GM23248 (cell line): ENCODE data around the gene ZNF148. TPM values are rescaled to one million over a fixed set of nuclear protein-coding genes. Genes with fewer than 3 reads are reported as not detected.
"Not testable (repeated sequence)": the region's sequence is repeated elsewhere in the genome, so short reads cannot be mapped to it uniquely, and the experiment has no call there.

Source experiments
- DNase-seq: peaks from one replicate; pipeline ENCODE4 v3.0.0-alpha.2; 2015
- H2AFZ ChIP-seq: fragments of 200-600 bp; sonication (generic); 2 replicates; pipeline ENCODE4 v1.6.1; 2016; ENCODE audit warnings: antibody characterized with exemption
- H3F3A ChIP-seq: fragments of 200-600 bp; sonication (generic); 2 replicates; pipeline ENCODE4 v1.6.1; 2016; ENCODE audit warnings: mild to moderate bottlenecking, antibody characterized with exemption, mixed run types; ENCODE audit not compliant: insufficient read depth
- H3K27ac ChIP-seq: fragments of 200-600 bp; sonication (generic); 2 replicates; pipeline ENCODE4 v1.5.1; 2016; ENCODE audit warnings: mild to moderate bottlenecking
- H3K27me3 ChIP-seq: fragments of 200-600 bp; sonication (generic); replicated peaks from 2 replicates; pipeline ENCODE4 v1.6.1; 2016; ENCODE audit warnings: mild to moderate bottlenecking; ENCODE audit not compliant: insufficient read depth
- H3K36me3 ChIP-seq: fragments of 200-600 bp; sonication (generic); 2 replicates; pipeline ENCODE4 v1.6.1; 2016; ENCODE audit warnings: low read depth, mild to moderate bottlenecking
- H3K4me1 ChIP-seq: fragments of 200-600 bp; sonication (generic); 2 replicates; pipeline ENCODE4 v1.6.1; 2016; ENCODE audit warnings: mild to moderate bottlenecking; ENCODE audit not compliant: insufficient read depth
- H3K4me2 ChIP-seq: fragments of 200-600 bp; sonication (generic); one replicate; pipeline ENCODE4 v1.6.1; 2016; ENCODE audit warnings: mild to moderate bottlenecking; ENCODE audit not compliant: unreplicated experiment
- H3K4me3 ChIP-seq: fragments of 200-600 bp; sonication (generic); 2 replicates; pipeline ENCODE4 v1.5.1; 2016; ENCODE audit warnings: mild to moderate bottlenecking
- H3K79me2 ChIP-seq: fragments of 200-600 bp; sonication (generic); 2 replicates; pipeline ENCODE4 v1.6.1; 2016; ENCODE audit warnings: mild to moderate bottlenecking; ENCODE audit not compliant: insufficient read depth
- H3K9ac ChIP-seq: fragments of 200-600 bp; sonication (generic); 2 replicates; pipeline ENCODE4 v1.6.1; 2016; ENCODE audit warnings: mild to moderate bottlenecking
- H3K9me2 ChIP-seq: fragments of 200-600 bp; sonication (generic); 2 replicates; pipeline ENCODE4 v1.6.1; 2016; ENCODE audit warnings: mixed run types, mild to moderate bottlenecking, moderate library complexity; ENCODE audit not compliant: insufficient read depth
- H3K9me3 ChIP-seq: fragments of 200-600 bp; sonication (generic); one replicate; pipeline ENCODE4 v1.6.1; 2017; ENCODE audit warnings: low read depth
- H4K20me1 ChIP-seq: fragments of 200-600 bp; sonication (generic); 2 replicates; pipeline ENCODE4 v1.6.0; 2016; ENCODE audit not compliant: insufficient read depth
- EZH2 ChIP-seq: fragments of 200-600 bp; sonication (generic); IDR thresholded peaks from 2 replicates; pipeline ENCODE4 v1.6.1; 2018; ENCODE audit warnings: antibody characterized with exemption, mild to moderate bottlenecking; ENCODE audit not compliant: insufficient read depth, poor library complexity, severe bottlenecking
- EZH2phosphoT487 ChIP-seq: fragments of 200-600 bp; sonication (generic); IDR thresholded peaks from 2 replicates; pipeline ENCODE4 v1.6.1; 2018; ENCODE audit warnings: antibody characterized with exemption, moderate library complexity, mild to moderate bottlenecking, low read depth; ENCODE audit not compliant: insufficient read depth
- WGBS, 2 experiments: methylation state at CpG; one replicate each; pipeline ENCODE4 v1.1.6; 2015 to 2017; ENCODE audit warnings: low lambda C conversion rate in 2 of 2, low coverage in 1 of 2; ENCODE audit errors: missing lambda C conversion rate in 2 of 2; 5-methylcytosine and 5-hydroxymethylcytosine counted together
- in situ Hi-C: fragments of 300-500 bp; cut with MboI; formaldehyde crosslinking; loops from 2 replicates; pipeline ENCODE4 v1.15.0; 2020
- polyA plus RNA-seq: library from polyadenylated mRNA; unstranded; fragments of >200 nt; fragmentation: Nextera tagmentation; extraction: Ambion mirVana; gene quantifications from 2 replicates; pipeline ENCODE4 v1.2.1, GENCODE V29; 2016
- total RNA-seq: library from RNA; depleted of rRNA; stranded (reverse); fragments of >200 nt; shearing (Covaris generic); gene quantifications from 2 replicates; pipeline ENCODE4 v1.2.3, GENCODE V29; 2014

ZNF148 gene
- total and polyA plus RNA-seq, 2 experiments from 2014 or later: 33.1 to 50.3 TPM

GRCh38 chr3:125349055-125349454, 26.1 kb downstream of the ZNF148 start:
- H4K20me1 ChIP-seq: peaks cover 19% of the 10 kb centered on the region; the same call in 1 of the 2 replicates
- no peaks in the 10 kb centered on the region for H3K36me3 ChIP-seq
- H3K4me1 ChIP-seq: peaks cover 14% of the 10 kb centered on the region
- no peaks in the 10 kb centered on the region for H3K27me3 ChIP-seq
- H2AFZ ChIP-seq: no peak overlapping the region
- in situ Hi-C loops: no loop called here
- H3K27ac ChIP-seq: no peak overlapping the region
- 99 to 100% methylated on average over 3 of the region's 3 CpGs for WGBS, 2 experiments
- no peak overlapping the region for H3K9ac ChIP-seq
- no peaks in the 10 kb centered on the region for H3K9me2 ChIP-seq
- H3K79me2 ChIP-seq: peaks cover 100% of the 10 kb centered on the region
- H3K9me3 ChIP-seq: no peaks in the 10 kb centered on the region
- no peak overlapping the region for H3K4me3 ChIP-seq
- TF ChIP-seq EZH2phosphoT487 (no peak), EZH2 (no peak)
- peaks cover 22% of the 10 kb centered on the region for H3F3A ChIP-seq
- DNase-seq: no peak
- no peak overlapping the region for H3K4me2 ChIP-seq

- in situ Hi-C loops, H3K36me3 ChIP-seq, H3K9me3 ChIP-seq, H4K20me1 ChIP-seq, DNase-seq, H3K27ac ChIP-seq, H3K4me2 ChIP-seq, H3F3A ChIP-seq, H3K9ac ChIP-seq, H3K27me3 ChIP-seq, H3K4me3 ChIP-seq, H2AFZ ChIP-seq, H3K4me1 ChIP-seq, H3K9me2 ChIP-seq: not testable (repeated sequence)
- 97 to 99% methylated on average over 6 of the region's 7 CpGs for WGBS, 2 experiments
- H3K79me2 ChIP-seq: peaks cover 100% of the 10 kb centered on the region
Measured at GRCh38 chr3:125343367-125343766, 31.8 kb downstream of the ZNF148 start.

- peaks cover 7% of the 10 kb centered on the region; the same call in 1 of the 2 replicates for H3F3A ChIP-seq
- peaks cover 12% of the 10 kb centered on the region; the same call in 1 of the 2 replicates for H4K20me1 ChIP-seq
- peaks cover 5% of the 10 kb centered on the region for H3K4me1 ChIP-seq
- no peak overlapping the region for H3K4me3 ChIP-seq
- H3K79me2 ChIP-seq: peaks cover 100% of the 10 kb centered on the region
- H2AFZ ChIP-seq: no peak overlapping the region
- no peak overlapping the region for H3K27ac ChIP-seq
- no peak for DNase-seq
- no peaks in the 10 kb centered on the region; the same call in 1 of the 2 replicates for H3K36me3 ChIP-seq
- no peaks in the 10 kb centered on the region for H3K27me3 ChIP-seq
- no peak overlapping the region for H3K4me2 ChIP-seq
- no peaks in the 10 kb centered on the region for H3K9me3 ChIP-seq
- in situ Hi-C loops: no loop called here
- TF ChIP-seq EZH2: no peak
- no peak for TF ChIP-seq EZH2phosphoT487
- WGBS, 2 experiments: 93 to 100% methylated on average over 2 of the region's 2 CpGs
- no peaks in the 10 kb centered on the region for H3K9me2 ChIP-seq
- no peak overlapping the region for H3K9ac ChIP-seq
Measured at GRCh38 chr3:125340121-125340520, 35.0 kb downstream of the ZNF148 start.

GRCh38 chr3:125337506-125337905, 37.6 kb downstream of the ZNF148 start:
- Histone ChIP-seq H3K9me3 (no peaks in the 10 kb centered on the region), H3F3A (peaks cover 7% of the 10 kb centered on the region; the same call in 1 of the 2 replicates), H3K4me3 (no peak overlapping the region), H2AFZ (no peak overlapping the region), H3K27me3 (no peaks in the 10 kb centered on the region), H3K27ac (no peak overlapping the region), H3K79me2 (peaks cover 100% of the 10 kb centered on the region), H3K36me3 (no peaks in the 10 kb centered on the region; the same call in 1 of the 2 replicates), H3K9me2 (no peaks in the 10 kb centered on the region), H3K9ac (no peak overlapping the region), H4K20me1 (peaks cover 23% of the 10 kb centered on the region), H3K4me1 (peaks cover 12% of the 10 kb centered on the region), H3K4me2 (no peak overlapping the region)
- DNase-seq: no peak
- 99 to 100% methylated on average over 2 of the region's 2 CpGs for WGBS, 2 experiments
- in situ Hi-C loops: no loop called here
- TF ChIP-seq EZH2: no peak
- no peak for TF ChIP-seq EZH2phosphoT487
